Kidney (tissue), 14 donors: Measurements from ENCODE around the gene GHSR. TPM values are rescaled to one million over a fixed set of nuclear protein-coding genes. Genes with fewer than 3 reads are reported as not detected.

Experiments used
- DNase-seq, 5 donors: peaks; one replicate each; pipeline ENCODE4 v3.0.0-alpha.2; 2013 to 2020
- FAIRE-seq: peaks from 2 replicates; lab custom pipeline; 2012; peaks lifted over from hg19 to GRCh38; lab: Jason Lieb, UNC
- H3K27ac ChIP-seq, 2 donors: one replicate each; pipeline ENCODE4 v1.7.0; 2013; ENCODE audit warnings: low read depth in 2 of 2, low read length in 2 of 2, inconsistent platforms in 1 of 2
- H3K27me3 ChIP-seq: one replicate; pipeline ENCODE4 v1.7.1; 2013; ENCODE audit warnings: low read length, inconsistent platforms; ENCODE audit not compliant: control insufficient read depth, insufficient read depth
- H3K36me3 ChIP-seq, 3 donors: one replicate each; pipeline versions ENCODE4 v1.7.0 to v1.7.1; 2013; ENCODE audit warnings: low read length in 3 of 3, control low read depth in 1 of 3, inconsistent platforms in 1 of 3; ENCODE audit not compliant: insufficient read depth in 3 of 3, control insufficient read depth in 2 of 3
- H3K4me1 ChIP-seq, 3 donors: one replicate each; pipeline versions ENCODE4 v1.7.0 to v1.7.1; 2013; ENCODE audit warnings: low read length in 3 of 3, inconsistent platforms in 1 of 3, low read depth in 1 of 3; ENCODE audit not compliant: control insufficient read depth in 2 of 3, insufficient read depth in 2 of 3
- H3K4me3 ChIP-seq, 3 donors: one replicate each; pipeline versions ENCODE4 v1.7.0 to v1.8.1; 2013; ENCODE audit warnings: low read length in 3 of 3, control low read depth in 1 of 3, inconsistent platforms in 1 of 3
- H3K9ac ChIP-seq, 3 donors: one replicate each; pipeline versions ENCODE4 v1.7.0 to v1.7.1; 2013; ENCODE audit warnings: low read length in 3 of 3, control low read depth in 1 of 3, inconsistent platforms in 1 of 3
- H3K9me3 ChIP-seq, 3 donors: one replicate each; pipeline versions ENCODE4 v1.7.0 to v1.7.1; 2013; ENCODE audit warnings: low read length in 3 of 3, control low read depth in 1 of 3, inconsistent platforms in 1 of 3; ENCODE audit not compliant: control insufficient read depth in 2 of 3, insufficient read depth in 1 of 3
- CTCF ChIP-seq: IDR thresholded peaks from 3 replicates; pipeline ENCODE4 v1.5.1; 2012; ENCODE audit warnings: mild to moderate bottlenecking, moderate library complexity, borderline replicate concordance; ENCODE audit not compliant: insufficient read depth; ENCODE audit errors: extremely low read depth
- intact Hi-C: fragments of 100-400 bp; cut with DNase I; formaldehyde crosslinking; loops from one replicate; pipeline ENCODE4 v1.11.1; 2022
- polyA plus RNA-seq: library from polyadenylated mRNA; stranded (reverse); fragments of 350-450 nt; fragmentation: Illumina TruSeq; extraction: RNeasy Lipid Tissue Mini Kit (QIAGEN cat#74804); gene quantifications from one replicate; pipeline ENCODE4 v1.2.3, GENCODE V29; 2014; ENCODE audit warnings: low read depth, low replicate concordance; ENCODE audit not compliant: insufficient read depth
- total RNA-seq: library from RNA; stranded (reverse); fragmentation: NEBNext Ultra II Directional; extraction: Animal tissue kit (Norgen Biotek cat#: 25700); gene quantifications from one replicate; pipeline ENCODE4 v1.2.1, GENCODE V29; 2021
- donor health status: control.
- donor health status: control.
- donor health status: control.
- donor health status: control.
- donor health status: control.
- donor health status: DM: yes; HTN: yes; CAD: no.
- donor health status: Normal renal cell carcinoma (clear cell type).

GHSR gene
- total and polyA plus RNA-seq, 2 donors from 2014 or later: not detected

DNA sequence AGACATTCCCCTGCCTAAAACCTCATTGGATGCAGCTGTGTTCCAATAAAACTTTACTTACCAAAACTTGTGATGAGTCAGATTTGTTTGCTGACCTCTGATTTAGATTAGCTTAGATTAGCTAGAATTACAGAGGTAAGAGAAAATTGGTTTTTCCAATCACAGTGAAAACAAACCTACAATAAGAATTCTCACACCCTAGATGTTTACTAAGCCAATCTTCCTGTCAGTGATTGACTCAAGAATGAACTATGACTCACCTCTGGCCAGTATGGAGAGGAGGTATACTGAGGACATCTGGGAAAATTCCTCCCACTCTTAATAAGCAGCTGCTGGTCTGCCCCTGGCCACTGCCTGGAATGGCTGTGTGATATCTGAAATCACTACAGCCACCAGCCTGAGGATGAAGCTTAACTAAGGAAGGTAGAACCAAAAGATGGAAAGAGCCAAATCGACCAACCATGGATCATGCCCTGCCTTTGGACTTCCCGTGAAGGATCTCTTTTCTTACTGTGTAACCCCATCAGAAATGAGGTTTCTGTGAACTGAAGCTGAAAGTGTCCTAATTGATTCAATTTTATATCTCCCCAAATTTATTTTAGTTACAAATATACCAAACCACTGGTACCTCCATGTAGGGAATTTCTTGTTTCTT is 19.0 kb upstream of the GHSR start:
- no peak for FAIRE-seq
- H3K36me3 ChIP-seq: no peaks in the 10 kb centered on the region
- H3K4me1 ChIP-seq: no peaks in the 10 kb centered on the region
- H3K9ac ChIP-seq: no peak overlapping the region
- intact Hi-C loops: no loop called here
- no peak for DNase-seq
- no peak for TF ChIP-seq CTCF
- H3K27me3 ChIP-seq: no peaks in the 10 kb centered on the region
- no peaks in the 10 kb centered on the region for H3K9me3 ChIP-seq
- H3K4me3 ChIP-seq: no peak overlapping the region
- H3K27ac ChIP-seq: no peak overlapping the region

DNA sequence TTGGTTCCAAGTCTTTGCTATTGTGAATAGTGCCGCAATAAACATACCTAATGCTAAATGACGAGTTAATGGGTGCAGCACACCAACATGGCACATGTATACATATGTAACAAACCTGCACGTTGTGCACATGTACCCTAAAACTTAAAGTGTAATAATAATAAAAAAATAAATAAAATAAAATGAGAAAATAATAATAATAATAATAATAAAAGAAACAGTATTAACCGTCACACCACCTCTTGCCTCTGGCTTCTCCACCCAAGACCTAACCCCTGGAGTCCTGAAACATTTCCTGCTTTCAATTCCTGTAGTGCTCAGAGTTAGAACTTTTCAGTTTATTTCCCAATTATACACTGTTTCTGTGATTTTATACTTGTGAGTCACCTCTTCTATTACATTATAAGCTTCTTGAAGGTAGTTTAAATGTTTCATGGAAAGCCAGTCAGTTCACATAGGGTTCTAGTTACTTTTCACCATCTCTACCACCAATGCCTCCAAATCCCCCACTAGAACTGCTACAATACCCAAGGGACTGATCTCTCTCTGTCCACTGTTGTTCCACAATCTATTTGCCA is 18.4 kb upstream of the GHSR start:
- Histone ChIP-seq H3K36me3 (no peaks in the 10 kb centered on the region), H3K4me1 (no peaks in the 10 kb centered on the region), H3K9me3 (no peaks in the 10 kb centered on the region), H3K9ac (no peak overlapping the region), H3K27ac (no peak overlapping the region), H3K27me3 (no peaks in the 10 kb centered on the region), H3K4me3 (no peak overlapping the region)
- FAIRE-seq (no peak), DNase-seq (no peak)
- intact Hi-C loops: no loop called here
- TF ChIP-seq CTCF: no peak

DNA sequence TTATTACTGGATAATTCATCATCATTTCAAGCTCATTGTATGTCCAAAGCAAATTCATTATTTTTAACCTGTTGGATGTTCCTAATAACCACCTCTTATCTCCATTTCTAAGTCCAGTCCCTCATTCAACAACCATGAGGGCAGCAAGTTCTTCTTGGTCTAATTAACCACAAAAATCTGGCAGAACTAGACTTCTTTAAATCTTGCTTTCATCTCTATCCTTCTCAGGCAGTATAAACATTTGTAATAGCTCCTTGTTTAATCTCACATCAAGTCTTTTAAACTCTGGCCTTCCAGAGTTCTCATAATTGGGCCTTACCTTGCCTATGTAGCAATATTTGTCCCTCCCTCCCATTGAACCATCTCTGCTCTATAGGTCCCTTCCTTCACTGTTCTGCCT is 17.0 kb upstream of the GHSR start:
- Histone ChIP-seq H3K36me3 (no peaks in the 10 kb centered on the region), H3K27ac (no peak overlapping the region), H3K4me1 (no peaks in the 10 kb centered on the region), H3K27me3 (no peaks in the 10 kb centered on the region), H3K4me3 (no peak overlapping the region), H3K9ac (no peak overlapping the region), H3K9me3 (no peaks in the 10 kb centered on the region)
- TF ChIP-seq CTCF: no peak
- intact Hi-C loops: no loop called here
- DNase-seq: no peak
- no peak for FAIRE-seq

DNA sequence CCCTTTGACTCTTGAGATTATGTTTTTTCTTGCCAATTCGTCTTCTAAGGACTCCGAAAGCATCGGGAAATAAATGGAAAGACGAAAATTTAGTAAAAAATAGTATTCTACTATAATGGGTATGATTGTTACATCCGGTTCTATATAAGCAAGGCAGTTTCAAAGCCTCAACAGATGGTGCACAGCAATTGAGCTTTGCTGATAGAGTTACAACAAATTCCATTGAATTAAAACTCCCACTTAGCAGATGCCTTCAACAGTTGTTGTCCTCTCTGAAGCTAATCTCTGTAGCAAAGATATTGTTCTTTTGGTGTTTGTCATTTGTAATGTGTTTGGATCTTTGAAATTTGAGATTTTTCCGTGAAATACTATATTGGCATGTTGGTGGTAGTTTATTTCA is 16.1 kb upstream of the GHSR start:
- H3K9me3 ChIP-seq: no peaks in the 10 kb centered on the region
- no peak for TF ChIP-seq CTCF
- H3K36me3 ChIP-seq: no peaks in the 10 kb centered on the region
- H3K4me3 ChIP-seq: no peak overlapping the region
- FAIRE-seq (no peak), DNase-seq (no peak)
- H3K27ac ChIP-seq: no peak overlapping the region
- no peak overlapping the region for H3K9ac ChIP-seq
- H3K4me1 ChIP-seq: no peaks in the 10 kb centered on the region
- no peaks in the 10 kb centered on the region for H3K27me3 ChIP-seq
- intact Hi-C loops: no loop called here
